ENCODE results near the gene ANKS4B.

Gene ANKS4B

DNA sequence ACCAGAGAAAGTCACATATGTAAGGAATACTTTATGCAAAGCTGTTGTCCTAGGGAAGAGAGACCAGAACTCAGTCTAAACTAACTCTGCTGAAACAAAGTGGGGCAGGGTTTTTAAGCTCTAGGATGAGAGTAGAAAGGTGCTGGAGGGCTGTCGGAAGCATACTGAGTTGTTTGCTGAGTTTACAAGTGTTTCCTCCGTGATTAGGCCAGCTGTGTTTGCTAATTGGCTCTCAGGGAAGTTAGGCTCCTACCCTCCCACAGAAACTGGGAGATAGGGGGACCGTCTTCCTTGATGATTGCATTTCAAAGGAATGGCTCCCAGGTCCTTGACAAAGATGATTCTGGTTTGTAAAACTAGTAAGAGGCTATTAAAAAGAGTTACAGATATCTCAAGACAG is 69.0 kb downstream of the ANKS4B start:
- no peak for DNase-seq

DNA sequence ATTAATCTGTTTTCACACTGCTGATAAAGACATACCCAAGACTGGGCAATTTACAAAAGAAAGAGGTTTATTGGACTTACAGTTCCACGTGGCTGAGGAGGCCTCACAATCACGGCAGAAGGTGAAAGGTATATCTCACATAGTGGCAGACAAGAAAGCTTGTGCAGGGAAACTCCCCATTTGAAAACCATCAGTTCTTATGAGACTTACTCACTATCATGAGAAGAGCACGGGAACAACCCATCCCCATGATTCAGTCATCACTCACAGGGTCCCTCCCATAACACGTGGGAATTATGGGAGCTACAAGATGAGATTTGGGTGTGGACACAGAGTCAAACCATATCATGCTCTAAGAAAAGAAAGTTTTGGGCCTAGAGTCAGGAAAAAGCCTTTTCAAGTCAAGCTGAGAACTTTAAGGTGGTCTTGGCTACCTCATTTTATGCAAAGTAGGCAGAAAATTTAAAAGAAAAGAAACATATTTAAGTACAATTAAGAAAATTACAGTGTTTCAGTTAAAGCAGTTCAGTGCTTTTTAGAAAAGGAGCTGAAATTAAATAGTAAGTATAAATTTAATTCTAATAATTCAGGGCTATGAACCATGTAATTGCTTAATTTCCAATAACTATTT is 69.5 kb downstream of the ANKS4B start:
- DNase-seq = no peak

Data from activated naive CD4-positive, alpha-beta T cell (primary cell).